ENCODE results near the gene RAMP2.

The RAMP2 gene

GRCh38 chr17:42787266-42787665 is 26.2 kb downstream of the RAMP2 start:
- in situ Hi-C loops (cut with MboI; ENCODE audit: low sequenced_read_pairs): no loop called here

GRCh38 chr17:42791948-42792347 is 30.9 kb downstream of the RAMP2 start:
- in situ Hi-C loops (cut with MboI; ENCODE audit: low sequenced_read_pairs): no loop called here

GRCh38 chr17:42792545-42792944 is 31.5 kb downstream of the RAMP2 start:
- in situ Hi-C loops (cut with MboI; ENCODE audit: low sequenced_read_pairs): no loop called here

- in situ Hi-C loops (cut with MboI; ENCODE audit: low sequenced_read_pairs): no loop called here
These were observed 34.0 kb downstream of the RAMP2 start for GRCh38 chr17:42795061-42795460.

- in situ Hi-C loops (cut with MboI; ENCODE audit: low sequenced_read_pairs): no loop called here
These were observed 34.4 kb downstream of the RAMP2 start for GRCh38 chr17:42795465-42795864.

GRCh38 chr17:42796066-42796758 is 35.2 kb downstream of the RAMP2 start:
- in situ Hi-C loops (cut with MboI; ENCODE audit: low sequenced_read_pairs): no loop called here

GRCh38 chr17:42797067-42798007 is 36.3 kb downstream of the RAMP2 start:
- in situ Hi-C loops (cut with MboI; ENCODE audit: low sequenced_read_pairs): no loop called here

GRCh38 chr17:42798011-42798382 is 37.0 kb downstream of the RAMP2 start:
- in situ Hi-C loops (cut with MboI; ENCODE audit: low sequenced_read_pairs): no loop called here

- in situ Hi-C loops (cut with MboI; ENCODE audit: low sequenced_read_pairs): no loop called here
These were observed 37.7 kb downstream of the RAMP2 start, which contains the start of the genes CNTD1 and COA3 for GRCh38 chr17:42798383-42799380. Gene CNTD1 (plus strand): TSS chr17:42798861. CDS start chr17:42799068, 207 bp downstream. Gene COA3 (minus strand): TSS chr17:42798704. CDS start chr17:42798681, 23 bp downstream.

GRCh38 chr17:42803074-42803883 is 42.3 kb downstream of the RAMP2 start:
- in situ Hi-C loops (cut with MboI; ENCODE audit: low sequenced_read_pairs): no loop called here

- in situ Hi-C loops (cut with MboI; ENCODE audit: low sequenced_read_pairs): no loop called here
These were observed 43.9 kb downstream of the RAMP2 start for GRCh38 chr17:42804918-42805367.

- in situ Hi-C loops (cut with MboI; ENCODE audit: low sequenced_read_pairs): no loop called here
These were observed 45.2 kb downstream of the RAMP2 start for GRCh38 chr17:42806249-42806648.

- in situ Hi-C loops (cut with MboI; ENCODE audit: low sequenced_read_pairs): no loop called here
These were observed 48.2 kb downstream of the RAMP2 start for GRCh38 chr17:42809250-42809649.
